ENCODE data around the gene PDE9A.

Gene PDE9A

DNA sequence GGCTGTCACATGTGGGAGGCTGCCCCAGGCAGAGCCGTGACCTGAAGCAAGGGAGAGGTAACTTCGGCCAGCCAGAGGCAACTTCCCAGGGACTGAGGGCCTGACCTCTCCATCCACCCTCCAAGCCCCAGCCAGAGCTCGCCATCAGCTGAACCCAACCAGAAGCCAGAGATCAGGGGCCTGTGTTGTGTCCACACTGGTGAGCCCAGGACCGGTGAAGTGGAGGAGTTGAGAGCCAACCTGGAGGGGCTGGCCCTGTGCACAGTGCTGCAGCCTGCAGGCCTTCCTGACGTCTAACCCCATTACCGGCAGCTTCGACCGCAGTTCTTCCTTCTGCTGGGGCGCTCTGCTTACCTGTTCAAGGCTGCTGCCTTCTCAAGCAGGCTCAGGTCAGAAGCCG is 19.6 kb upstream of the PDE9A start:
- Histone ChIP-seq H2AK5ac (ENCODE audit: low read length) (no peak overlapping the region), H3K4ac (ENCODE audit: low read depth, low read length) (no peak overlapping the region), H3K18ac (ENCODE audit: low read length) (no peak overlapping the region), H3K79me1 (ENCODE audit: low read length) (no peaks in the 10 kb centered on the region), H3K23ac (ENCODE audit: low read length) (no peak overlapping the region), H2BK5ac (ENCODE audit: low read depth, low read length, poor library complexity) (no peak overlapping the region), H3K4me1 (ENCODE audit: control insufficient read depth in 1 of 2, insufficient read depth in 2 of 2, low read length in 2 of 2) (no peaks in the 10 kb centered on the region), H3K79me2 (ENCODE audit: control insufficient read depth, insufficient read depth, low read length, poor library complexity) (no peaks in the 10 kb centered on the region), H4K12ac (ENCODE audit: low read depth, low read length) (no peak overlapping the region), H2BK120ac (ENCODE audit: insufficient read depth, low read length, poor library complexity) (no peak overlapping the region), H3K36me3 (ENCODE audit: control insufficient read depth in 1 of 2, insufficient read depth in 2 of 2, low read length in 2 of 2) (no peaks in the 10 kb centered on the region), H3K27me3 (ENCODE audit: insufficient read depth, low read length) (no peaks in the 10 kb centered on the region), H4K91ac (ENCODE audit: low read depth, low read length) (no peak overlapping the region), H3K27ac (ENCODE audit: low read depth, low read length) (no peak overlapping the region), H3K4me3 (ENCODE audit: low read depth, low read length) (no peak overlapping the region), H2AFZ (ENCODE audit: insufficient read depth, low read length, poor library complexity) (no peak overlapping the region), H3K9ac (ENCODE audit: low read length) (no peak overlapping the region), H3K9me3 (ENCODE audit: insufficient read depth, low read depth, low read length) (peaks cover 7% of the 10 kb centered on the region), H3K14ac (ENCODE audit: low read length) (no peak overlapping the region), H4K8ac (ENCODE audit: low read depth, low read length) (no peak overlapping the region), H2BK12ac (ENCODE audit: low read length) (no peak overlapping the region), H3K4me2 (ENCODE audit: low read length) (no peak overlapping the region)
- WGBS (ENCODE audit: extremely low coverage, insufficient coverage, insufficient read length), result no CpG with 5 or more reads among the region's 10 CpGs
- no peak for DNase-seq

DNA sequence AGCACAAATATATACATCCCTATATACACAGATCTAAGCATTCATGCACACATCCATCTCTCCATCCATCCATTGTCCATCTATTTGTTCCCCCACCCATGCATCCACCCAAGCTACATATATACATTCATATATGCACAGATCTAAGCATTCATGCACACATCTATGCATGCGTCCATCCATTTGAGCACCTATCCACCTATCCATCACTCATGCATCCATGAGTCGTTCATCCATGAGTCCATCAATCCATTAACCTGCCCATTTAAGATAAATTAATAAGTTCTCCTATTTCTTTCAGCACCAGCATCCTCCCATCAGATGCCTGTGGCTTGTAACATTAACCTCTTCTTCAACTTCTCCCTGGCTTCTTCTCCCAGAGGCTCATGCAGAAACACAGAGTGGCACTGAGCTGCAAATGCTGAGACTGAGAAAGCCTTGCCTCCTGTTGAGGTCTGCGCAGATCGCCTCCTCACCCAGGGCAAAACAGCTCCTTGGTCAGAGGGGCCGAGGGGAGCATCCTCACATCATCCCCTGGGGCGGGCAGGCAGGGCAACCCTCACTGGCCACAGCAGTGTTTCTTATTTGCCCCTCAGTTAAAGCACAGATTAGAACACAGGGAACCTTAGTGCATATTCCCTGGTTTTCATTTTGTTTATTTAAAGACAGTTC is 17.4 kb upstream of the PDE9A start:
- Histone ChIP-seq H3K27ac (ENCODE audit: low read depth, low read length) (no peak overlapping the region), H3K4me1 (ENCODE audit: control insufficient read depth in 1 of 2, insufficient read depth in 2 of 2, low read length in 2 of 2) (no peaks in the 10 kb centered on the region), H3K9ac (ENCODE audit: low read length) (no peak overlapping the region), H2BK5ac (ENCODE audit: low read depth, low read length, poor library complexity) (no peak overlapping the region), H2AFZ (ENCODE audit: insufficient read depth, low read length, poor library complexity) (no peak overlapping the region), H3K4me3 (ENCODE audit: low read depth, low read length) (no peak overlapping the region), H4K8ac (ENCODE audit: low read depth, low read length) (no peak overlapping the region), H2BK120ac (ENCODE audit: insufficient read depth, low read length, poor library complexity) (no peak overlapping the region), H4K12ac (ENCODE audit: low read depth, low read length) (no peak overlapping the region), H3K9me3 (ENCODE audit: insufficient read depth, low read depth, low read length) (peaks cover 4% of the 10 kb centered on the region), H3K79me1 (ENCODE audit: low read length) (no peaks in the 10 kb centered on the region), H3K4me2 (ENCODE audit: low read length) (no peak overlapping the region), H2BK12ac (ENCODE audit: low read length) (no peak overlapping the region), H3K27me3 (ENCODE audit: insufficient read depth, low read length) (no peaks in the 10 kb centered on the region), H3K14ac (ENCODE audit: low read length) (no peak overlapping the region), H2AK5ac (ENCODE audit: low read length) (no peak overlapping the region), H3K23ac (ENCODE audit: low read length) (no peak overlapping the region), H3K79me2 (ENCODE audit: control insufficient read depth, insufficient read depth, low read length, poor library complexity) (no peaks in the 10 kb centered on the region), H3K4ac (ENCODE audit: low read depth, low read length) (no peak overlapping the region), H4K91ac (ENCODE audit: low read depth, low read length) (no peak overlapping the region), H3K18ac (ENCODE audit: low read length) (no peak overlapping the region), H3K36me3 (ENCODE audit: control insufficient read depth in 1 of 2, insufficient read depth in 2 of 2, low read length in 2 of 2) (no peaks in the 10 kb centered on the region)
- no CpG with 5 or more reads among the region's 6 CpGs for WGBS (ENCODE audit: extremely low coverage, insufficient coverage, insufficient read length)
- no peak for DNase-seq

DNA sequence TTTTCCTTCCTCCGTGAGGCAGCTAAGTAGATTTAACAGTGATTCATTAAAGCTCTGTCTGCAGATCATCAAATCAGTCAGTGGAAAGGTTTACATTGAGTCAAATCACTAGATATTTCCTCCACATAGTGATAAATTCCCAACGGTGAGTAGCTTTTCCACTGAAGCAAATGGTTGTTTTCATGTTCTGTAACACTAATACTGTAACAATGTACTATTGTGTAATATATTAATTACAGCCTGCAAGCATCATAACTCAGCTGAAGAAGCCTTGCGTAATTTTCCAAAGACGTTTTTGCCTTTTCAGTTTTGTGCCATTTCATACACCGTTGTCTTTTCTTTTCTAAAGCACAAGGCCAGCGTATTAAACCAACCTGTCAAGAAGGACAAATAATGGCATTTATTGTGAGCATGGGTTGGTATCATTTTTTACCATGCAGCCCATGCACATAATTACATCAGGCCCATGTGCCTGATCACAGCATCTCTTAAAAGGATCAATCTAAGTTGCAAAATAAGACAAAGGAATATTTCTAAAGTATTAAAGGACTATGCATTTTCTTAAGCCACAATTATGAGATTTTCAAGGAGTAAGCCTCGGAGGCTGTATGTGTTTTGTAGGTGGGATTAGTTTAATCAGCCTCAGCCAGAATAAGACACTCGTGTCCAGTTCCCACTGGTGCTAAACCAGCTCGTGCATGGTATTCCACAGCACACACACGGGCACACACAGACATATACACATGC is 16.7 kb upstream of the PDE9A start:
- no peak overlapping the region for H3K4me2 ChIP-seq (ENCODE audit: low read length)
- H3K14ac ChIP-seq (ENCODE audit: low read length), result no peak overlapping the region
- no peaks in the 10 kb centered on the region for H3K36me3 ChIP-seq (ENCODE audit: control insufficient read depth in 1 of 2, insufficient read depth in 2 of 2, low read length in 2 of 2)
- no peak overlapping the region for H2BK5ac ChIP-seq (ENCODE audit: low read depth, low read length, poor library complexity)
- no peak overlapping the region for H3K4me3 ChIP-seq (ENCODE audit: low read depth, low read length)
- WGBS (ENCODE audit: extremely low coverage, insufficient coverage, insufficient read length), result no CpG with 5 or more reads among the region's 10 CpGs
- H3K23ac ChIP-seq (ENCODE audit: low read length), result no peak overlapping the region
- H3K9ac ChIP-seq (ENCODE audit: low read length), result no peak overlapping the region
- DNase-seq, result peak; percentile 49 to 85
- no peak overlapping the region for H4K91ac ChIP-seq (ENCODE audit: low read depth, low read length)
- H2AFZ ChIP-seq (ENCODE audit: insufficient read depth, low read length, poor library complexity), result no peak overlapping the region
- no peaks in the 10 kb centered on the region for H3K27me3 ChIP-seq (ENCODE audit: insufficient read depth, low read length)
- no peaks in the 10 kb centered on the region for H3K4me1 ChIP-seq (ENCODE audit: control insufficient read depth in 1 of 2, insufficient read depth in 2 of 2, low read length in 2 of 2)
- no peak overlapping the region for H2BK120ac ChIP-seq (ENCODE audit: insufficient read depth, low read length, poor library complexity)
- H3K18ac ChIP-seq (ENCODE audit: low read length), result no peak overlapping the region
- H3K4ac ChIP-seq (ENCODE audit: low read depth, low read length), result no peak overlapping the region
- H3K9me3 ChIP-seq (ENCODE audit: insufficient read depth, low read depth, low read length), result peaks cover 4% of the 10 kb centered on the region
- no peak overlapping the region for H3K27ac ChIP-seq (ENCODE audit: low read depth, low read length)
- no peak overlapping the region for H4K12ac ChIP-seq (ENCODE audit: low read depth, low read length)
- no peaks in the 10 kb centered on the region for H3K79me1 ChIP-seq (ENCODE audit: low read length)
- no peak overlapping the region for H2AK5ac ChIP-seq (ENCODE audit: low read length)
- H3K79me2 ChIP-seq (ENCODE audit: control insufficient read depth, insufficient read depth, low read length, poor library complexity), result no peaks in the 10 kb centered on the region
- H4K8ac ChIP-seq (ENCODE audit: low read depth, low read length), result no peak overlapping the region
- no peak overlapping the region for H2BK12ac ChIP-seq (ENCODE audit: low read length)

DNA sequence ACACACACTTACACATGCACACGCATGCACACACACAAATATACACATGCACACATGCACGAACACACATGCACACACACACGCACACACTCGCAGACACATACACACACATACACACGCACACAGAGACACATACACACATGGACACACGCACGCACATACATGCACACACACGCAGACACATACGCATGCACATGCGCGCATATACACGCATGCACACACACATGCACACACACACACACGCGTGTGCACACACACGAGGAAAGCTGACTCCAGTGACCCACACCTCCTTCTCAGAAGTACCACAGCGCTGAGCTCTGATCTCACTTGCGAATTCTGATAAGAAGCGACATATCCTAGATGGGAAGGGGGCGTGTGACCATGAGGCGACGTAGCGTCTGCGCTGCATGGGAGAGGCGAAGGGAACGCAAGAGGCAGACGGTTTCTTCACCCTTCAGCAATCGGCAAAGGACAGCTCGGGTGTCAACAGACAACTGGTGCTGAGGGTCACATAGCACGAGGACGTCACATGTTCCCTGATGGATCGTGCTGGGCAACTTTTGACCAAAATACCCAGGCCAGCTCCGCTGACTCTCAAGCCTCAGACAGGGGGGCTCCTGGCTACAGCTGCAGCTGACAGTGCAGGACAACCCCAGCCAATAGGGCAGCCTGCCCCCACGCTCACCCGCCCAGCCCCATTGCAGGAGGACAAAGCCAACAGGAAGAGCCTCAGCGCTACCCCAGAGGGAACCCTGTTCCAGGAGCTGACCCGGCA is 16.0 kb upstream of the PDE9A start:
- Histone ChIP-seq H3K23ac (ENCODE audit: low read length) (no peak overlapping the region), H4K12ac (ENCODE audit: low read depth, low read length) (no peak overlapping the region), H4K8ac (ENCODE audit: low read depth, low read length) (no peak overlapping the region), H3K4me2 (ENCODE audit: low read length) (no peak overlapping the region), H3K4me3 (ENCODE audit: low read depth, low read length) (no peak overlapping the region), H3K9me3 (ENCODE audit: insufficient read depth, low read depth, low read length) (peaks cover 4% of the 10 kb centered on the region), H2BK12ac (ENCODE audit: low read length) (no peak overlapping the region), H3K9ac (ENCODE audit: low read length) (no peak overlapping the region), H3K27me3 (ENCODE audit: insufficient read depth, low read length) (no peaks in the 10 kb centered on the region), H2AFZ (ENCODE audit: insufficient read depth, low read length, poor library complexity) (no peak overlapping the region), H4K91ac (ENCODE audit: low read depth, low read length) (no peak overlapping the region), H2BK120ac (ENCODE audit: insufficient read depth, low read length, poor library complexity) (no peak overlapping the region), H3K4ac (ENCODE audit: low read depth, low read length) (no peak overlapping the region), H3K27ac (ENCODE audit: low read depth, low read length) (no peak overlapping the region), H3K79me1 (ENCODE audit: low read length) (no peaks in the 10 kb centered on the region), H3K36me3 (ENCODE audit: control insufficient read depth in 1 of 2, insufficient read depth in 2 of 2, low read length in 2 of 2) (no peaks in the 10 kb centered on the region), H2AK5ac (ENCODE audit: low read length) (no peak overlapping the region), H3K4me1 (ENCODE audit: control insufficient read depth in 1 of 2, insufficient read depth in 2 of 2, low read length in 2 of 2) (no peaks in the 10 kb centered on the region), H3K79me2 (ENCODE audit: control insufficient read depth, insufficient read depth, low read length, poor library complexity) (no peaks in the 10 kb centered on the region), H3K14ac (ENCODE audit: low read length) (no peak overlapping the region), H2BK5ac (ENCODE audit: low read depth, low read length, poor library complexity) (no peak overlapping the region), H3K18ac (ENCODE audit: low read length) (no peak overlapping the region)
- no peak for DNase-seq
- WGBS (ENCODE audit: extremely low coverage, insufficient coverage, insufficient read length), result no CpG with 5 or more reads among the region's 36 CpGs

Measured in trophoblast cell (in vitro differentiated cells and primary cell).